Mesendoderm (in vitro differentiated cells): ENCODE results near the gene BORCS6.

Source experiments
- DNase-seq: peaks from one replicate; pipeline ENCODE4 v3.0.0; 2013
- H2AK5ac ChIP-seq: 2 replicates; pipeline ENCODE4 v1.6.1; 2013; ENCODE audit warnings: low read length, inconsistent platforms
- H2BK120ac ChIP-seq: 2 replicates; pipeline ENCODE4 v1.6.1; 2013; ENCODE audit warnings: low read depth, mild to moderate bottlenecking, low read length, moderate library complexity, mixed read lengths
- H2BK15ac ChIP-seq: replicated peaks from 2 replicates; pipeline ENCODE4 v1.6.1; 2013; ENCODE audit warnings: low read depth, mild to moderate bottlenecking, moderate library complexity
- H2BK5ac ChIP-seq: 2 replicates; pipeline ENCODE4 v1.6.1; 2013; ENCODE audit warnings: low read length, inconsistent platforms
- H3K18ac ChIP-seq: 2 replicates; pipeline ENCODE4 v1.6.1; 2013; ENCODE audit warnings: mild to moderate bottlenecking, low read length, mixed read lengths
- H3K23ac ChIP-seq: one replicate; pipeline ENCODE4 v1.6.1; 2013; ENCODE audit warnings: low read length
- H3K27ac ChIP-seq: 2 replicates; pipeline ENCODE4 v1.5.1; 2013; ENCODE audit warnings: low read depth, mild to moderate bottlenecking, inconsistent platforms, low read length, moderate library complexity
- H3K27me3 ChIP-seq: 2 replicates; pipeline ENCODE4 v1.6.1; 2013; ENCODE audit warnings: low read length, control low read depth, mild to moderate bottlenecking, inconsistent platforms; ENCODE audit not compliant: insufficient read depth, poor library complexity
- H3K36me3 ChIP-seq: 2 replicates; pipeline ENCODE4 v1.6.1; 2013; ENCODE audit warnings: low read length, inconsistent platforms; ENCODE audit not compliant: control insufficient read depth, insufficient read depth
- H3K4ac ChIP-seq: one replicate; pipeline ENCODE4 v1.6.1; 2013; ENCODE audit warnings: low read depth, mild to moderate bottlenecking, low read length, moderate library complexity
- H3K4me1 ChIP-seq: 2 replicates; pipeline ENCODE4 v1.6.1; 2013; ENCODE audit warnings: low read depth, low read length, inconsistent platforms; ENCODE audit not compliant: control insufficient read depth
- H3K4me2 ChIP-seq: 2 replicates; pipeline ENCODE4 v1.6.1; 2013; ENCODE audit warnings: low read length
- H3K4me3 ChIP-seq: 2 replicates; pipeline ENCODE4 v1.5.1; 2013; ENCODE audit warnings: mild to moderate bottlenecking, low read length
- H3K56ac ChIP-seq: one replicate; pipeline ENCODE4 v1.6.1; 2013; ENCODE audit warnings: low read length
- H3K79me1 ChIP-seq: 2 replicates; pipeline ENCODE4 v1.6.1; 2013; ENCODE audit warnings: low read length, inconsistent platforms
- H3K79me2 ChIP-seq: 2 replicates; pipeline ENCODE4 v1.6.1; 2013; ENCODE audit warnings: mild to moderate bottlenecking, low read length; ENCODE audit not compliant: control insufficient read depth, insufficient read depth
- H3K9ac ChIP-seq: 2 replicates; pipeline ENCODE4 v1.6.1; 2013; ENCODE audit warnings: low read length, inconsistent platforms
- H4K5ac ChIP-seq: one replicate; pipeline ENCODE4 v1.6.1; 2013; ENCODE audit warnings: low read length
- H4K8ac ChIP-seq: one replicate; pipeline ENCODE4 v1.6.1; 2013; ENCODE audit warnings: low read depth, mild to moderate bottlenecking, control low read depth, low read length, moderate library complexity
- WGBS: extraction: QIAGEN DNeasy Blood & Tissue Kit; methylation state at CpG from one replicate; pipeline ENCODE4 v1.1.7; 2013; ENCODE audit warnings: low lambda C conversion rate, missing lambda C conversion rate; ENCODE audit not compliant: insufficient coverage; ENCODE audit errors: extremely low coverage; 5-methylcytosine and 5-hydroxymethylcytosine counted together

BORCS6 gene

DNA sequence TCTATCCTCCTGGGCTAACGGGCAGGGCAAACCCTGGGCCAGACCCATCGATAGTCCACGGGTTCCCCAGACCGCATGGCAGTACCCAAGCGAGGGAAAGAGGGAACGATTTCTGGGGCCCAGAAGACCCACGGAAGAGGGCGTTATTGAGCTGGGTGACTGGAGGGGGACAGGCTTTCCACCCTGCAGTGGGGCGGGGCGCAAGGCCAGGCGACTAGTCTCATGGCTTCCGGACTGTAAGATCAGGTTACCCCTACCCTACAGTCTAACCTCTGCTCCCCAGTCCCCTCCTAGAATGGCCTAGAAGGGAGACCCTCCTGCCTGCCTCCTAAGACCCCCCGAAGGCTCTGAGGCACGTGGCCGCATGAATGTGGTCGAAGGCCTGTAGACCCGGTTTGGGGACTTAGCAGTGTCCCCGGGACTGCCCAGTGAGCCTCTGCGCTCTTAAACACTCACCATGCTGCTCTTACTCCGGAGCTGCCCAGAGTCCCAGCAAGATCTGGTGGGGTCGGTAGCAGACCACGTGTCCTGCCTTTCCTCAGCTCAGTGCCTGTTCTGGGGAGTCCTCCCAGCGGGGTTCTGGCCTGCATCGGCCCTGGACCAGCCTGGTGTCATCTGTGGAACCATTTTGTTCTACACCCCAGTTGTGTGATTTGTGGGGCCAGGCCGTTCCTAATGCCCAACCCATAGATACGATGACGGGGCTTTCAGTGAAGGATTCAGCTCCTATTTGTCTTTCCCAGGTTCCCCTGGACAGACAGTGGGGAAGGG lies 33.6 kb upstream of the BORCS6 start:
- Histone ChIP-seq H3K36me3 (peaks cover 4% of the 10 kb centered on the region), H3K23ac (peak overlapping the region; percentile 57), H2AK5ac (peak overlapping the region; percentile 47), H4K5ac (no peak overlapping the region), H2BK15ac (no peak overlapping the region), H3K79me2 (no peaks in the 10 kb centered on the region), H3K27me3 (no peaks in the 10 kb centered on the region), H2BK5ac (peak overlapping the region; percentile 51), H3K4me3 (peak overlapping the region; percentile 54), H4K8ac (no peak overlapping the region), H3K9ac (peak overlapping the region; percentile 82), H3K18ac (peak overlapping the region; percentile 65), H3K4me2 (peak overlapping the region; percentile 62), H3K79me1 (no peaks in the 10 kb centered on the region), H3K4ac (peak overlapping the region; percentile 76), H3K27ac (peak overlapping the region; percentile 74), H2BK120ac (no peak overlapping the region), H3K56ac (peak overlapping the region; percentile 84), H3K4me1 (peaks cover 3% of the 10 kb centered on the region)
- no CpG with 5 or more reads among the region's 27 CpGs for WGBS
- peak; percentile 90 for DNase-seq

- Histone ChIP-seq H2BK120ac (no peak overlapping the region), H3K4me1 (peaks cover 3% of the 10 kb centered on the region), H2AK5ac (no peak overlapping the region), H3K27ac (peak overlapping the region; percentile 74), H3K79me2 (no peaks in the 10 kb centered on the region), H3K4ac (peak overlapping the region; percentile 76), H4K5ac (no peak overlapping the region), H4K8ac (no peak overlapping the region), H3K56ac (peak overlapping the region; percentile 84), H3K79me1 (no peaks in the 10 kb centered on the region), H2BK15ac (no peak overlapping the region), H3K4me3 (peak overlapping the region; percentile 78), H3K27me3 (no peaks in the 10 kb centered on the region), H3K18ac (peak overlapping the region; percentile 31), H3K4me2 (peak overlapping the region; percentile 100), H3K9ac (peak overlapping the region; percentile 82), H3K36me3 (no peaks in the 10 kb centered on the region), H2BK5ac (peak overlapping the region; percentile 43), H3K23ac (peak overlapping the region; percentile 48)
- no CpG with 5 or more reads among the region's 49 CpGs for WGBS
- peak; percentile 96 for DNase-seq
These were observed 32.8 kb upstream of the BORCS6 start for GRCh38 chr17:8222630-8223355.

GRCh38 chr17:8222380-8222629 lies 32.3 kb upstream of the BORCS6 start:
- DNase-seq: no peak
- no peaks in the 10 kb centered on the region for H3K36me3 ChIP-seq
- peak overlapping the region; percentile 58 for H3K56ac ChIP-seq
- peak overlapping the region; percentile 78 for H3K4me3 ChIP-seq
- H4K5ac ChIP-seq: no peak overlapping the region
- H2AK5ac ChIP-seq: no peak overlapping the region
- no peak overlapping the region for H4K8ac ChIP-seq
- no peak overlapping the region for H3K18ac ChIP-seq
- no peaks in the 10 kb centered on the region for H3K79me1 ChIP-seq
- H3K4me2 ChIP-seq: peak overlapping the region; percentile 100
- H3K4me1 ChIP-seq: peaks cover 3% of the 10 kb centered on the region
- no peak overlapping the region for H3K27ac ChIP-seq
- H2BK5ac ChIP-seq: no peak overlapping the region
- H2BK120ac ChIP-seq: no peak overlapping the region
- H3K9ac ChIP-seq: peak overlapping the region; percentile 71
- no peak overlapping the region for H3K4ac ChIP-seq
- WGBS: no CpG with 5 or more reads among the region's 9 CpGs
- no peaks in the 10 kb centered on the region for H3K27me3 ChIP-seq
- H3K79me2 ChIP-seq: no peaks in the 10 kb centered on the region
- H2BK15ac ChIP-seq: no peak overlapping the region
- no peak overlapping the region for H3K23ac ChIP-seq

- WGBS: no CpG with 5 or more reads among the region's 40 CpGs
These were observed 31.8 kb upstream of the BORCS6 start for GRCh38 chr17:8221663-8222379.

DNA sequence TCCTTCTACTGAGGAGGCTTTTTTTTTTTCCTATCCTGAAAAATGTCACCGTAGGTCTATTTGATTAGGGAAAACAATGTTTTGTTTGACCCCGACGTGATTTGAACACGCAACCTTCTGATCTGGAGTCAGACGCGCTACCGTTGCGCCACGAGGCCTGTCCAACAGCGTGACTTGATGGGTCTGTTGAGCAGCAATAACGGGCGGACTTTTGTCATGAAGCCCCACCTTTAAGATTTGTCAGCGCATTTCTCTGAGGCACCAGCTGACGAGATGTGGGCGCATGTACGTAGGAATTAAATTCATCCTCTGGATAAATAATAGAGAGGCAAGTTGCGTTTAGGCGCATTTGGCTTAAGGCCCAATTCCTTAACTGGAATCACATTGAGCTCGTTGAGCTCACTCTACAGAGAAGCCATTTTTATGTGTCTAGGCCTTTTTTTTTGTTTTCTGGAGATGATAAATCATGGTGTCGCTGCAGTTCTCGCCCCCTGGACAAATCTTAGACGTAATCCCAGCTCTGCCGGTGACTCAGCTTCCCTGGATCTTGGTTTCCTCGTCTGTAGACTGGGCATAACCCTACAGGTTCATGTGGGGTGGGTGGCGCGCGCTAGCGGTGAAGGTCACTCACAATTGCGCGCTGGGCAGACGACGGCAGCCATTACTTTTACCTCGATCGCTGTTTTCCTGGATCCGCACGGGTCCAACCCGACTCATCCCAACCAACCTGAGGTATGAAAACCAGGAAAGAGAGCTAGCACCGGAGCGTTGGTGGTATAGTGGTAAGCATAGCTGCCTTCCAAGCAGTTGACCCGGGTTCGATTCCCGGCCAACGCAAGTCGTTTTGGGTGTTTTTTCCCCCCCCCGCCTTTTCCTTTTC lies 31.0 kb upstream of the BORCS6 start:
- Histone ChIP-seq H4K5ac (no peak overlapping the region), H3K4me2 (peak overlapping the region; percentile 82), H3K79me2 (no peaks in the 10 kb centered on the region), H3K23ac (no peak overlapping the region), H3K56ac (peak overlapping the region; percentile 85), H3K27ac (peak overlapping the region; percentile 30), H3K4me3 (peak overlapping the region; percentile 92), H2BK5ac (peak overlapping the region; percentile 57), H3K36me3 (no peaks in the 10 kb centered on the region), H3K18ac (peak overlapping the region; percentile 30), H2BK120ac (no peak overlapping the region), H2AK5ac (no peak overlapping the region), H4K8ac (no peak overlapping the region), H3K27me3 (no peaks in the 10 kb centered on the region), H3K79me1 (no peaks in the 10 kb centered on the region), H3K9ac (peak overlapping the region; percentile 81), H2BK15ac (no peak overlapping the region), H3K4ac (no peak overlapping the region), H3K4me1 (peaks cover 3% of the 10 kb centered on the region)
- WGBS: no CpG with 5 or more reads among the region's 45 CpGs
- peak; percentile 95 for DNase-seq

More at GRCh38 chr17:8221663-8222379, 31.8 kb upstream of the BORCS6 start:
- Histone ChIP-seq H3K4me3 (peak overlapping the region; percentile 78), H3K27me3 (no peaks in the 10 kb centered on the region), H3K9ac (peak overlapping the region; percentile 77), H2AK5ac (no peak overlapping the region), H3K18ac (peak overlapping the region; percentile 30), H3K4ac (peak overlapping the region; percentile 41), H2BK15ac (no peak overlapping the region), H2BK5ac (no peak overlapping the region), H2BK120ac (no peak overlapping the region), H3K36me3 (no peaks in the 10 kb centered on the region), H3K23ac (no peak overlapping the region), H3K27ac (peak overlapping the region; percentile 30), H3K4me2 (peak overlapping the region; percentile 100), H4K8ac (no peak overlapping the region), H3K79me1 (no peaks in the 10 kb centered on the region), H3K79me2 (no peaks in the 10 kb centered on the region), H3K56ac (peak overlapping the region; percentile 85), H4K5ac (no peak overlapping the region), H3K4me1 (peaks cover 3% of the 10 kb centered on the region)
- peak; percentile 94 for DNase-seq
